H9 (cell line): Measurements from ENCODE around the gene SPAG4. TPM values are rescaled to one million over a fixed set of nuclear protein-coding genes. Genes with fewer than 3 reads are reported as not detected.
A peak's percentile ranks its signal among the peaks of the same experiment; 100 is the strongest.

ENCODE experiments used
- DNase-seq: peaks from one replicate; pipeline ENCODE4 v3.0.0-alpha.2; 2017
- H2AFZ ChIP-seq: one replicate; pipeline ENCODE4 v1.6.1; 2013; ENCODE audit warnings: mild to moderate bottlenecking, low read length, control low read depth, moderate library complexity
- H2AK5ac ChIP-seq: 2 replicates; pipeline ENCODE4 v1.6.1; 2013; ENCODE audit warnings: low read length, control low read depth, mixed read lengths; ENCODE audit not compliant: insufficient read length
- H2BK120ac ChIP-seq: one replicate; pipeline ENCODE4 v1.6.1; 2013; ENCODE audit warnings: low read depth, mild to moderate bottlenecking, low read length, control low read depth, inconsistent platforms; ENCODE audit not compliant: poor library complexity, severe bottlenecking
- H2BK12ac ChIP-seq: 2 replicates; pipeline ENCODE4 v1.6.1; 2013; ENCODE audit warnings: low read length, control low read depth, mixed read lengths, low read depth; ENCODE audit not compliant: insufficient read length
- H2BK15ac ChIP-seq: 2 replicates; pipeline ENCODE4 v1.6.1; 2013; ENCODE audit warnings: low read depth, low read length, control low read depth
- H2BK20ac ChIP-seq: one replicate; pipeline ENCODE4 v1.6.1; 2013; ENCODE audit warnings: low read depth, mild to moderate bottlenecking, low read length, control low read depth, inconsistent platforms; ENCODE audit not compliant: poor library complexity, severe bottlenecking
- H2BK5ac ChIP-seq: 2 replicates; pipeline ENCODE4 v1.6.1; 2013; ENCODE audit warnings: low read length, control low read depth, mixed read lengths; ENCODE audit not compliant: insufficient read length
- H3K14ac ChIP-seq: 2 replicates; pipeline ENCODE4 v1.6.1; 2013; ENCODE audit warnings: low read length, control low read depth; ENCODE audit not compliant: insufficient read depth
- H3K18ac ChIP-seq: 2 replicates; pipeline ENCODE4 v1.6.1; 2013; ENCODE audit warnings: low read depth, mild to moderate bottlenecking, mixed read lengths, low read length, control low read depth; ENCODE audit not compliant: insufficient read length
- H3K23ac ChIP-seq: 2 replicates; pipeline ENCODE4 v1.6.1; 2013; ENCODE audit warnings: low read length, control low read depth, mixed read lengths, low read depth; ENCODE audit not compliant: insufficient read length
- H3K23me2 ChIP-seq: 2 replicates; pipeline ENCODE4 v1.6.1; 2013; ENCODE audit warnings: low read depth, mild to moderate bottlenecking, mixed read lengths, low read length, control low read depth; ENCODE audit not compliant: insufficient read length, poor library complexity, severe bottlenecking
- H3K27ac ChIP-seq: 2 replicates; pipeline ENCODE4 v1.5.1; 2013; ENCODE audit warnings: low read length, control low read depth, mixed read lengths, low read depth; ENCODE audit not compliant: insufficient read length
- H3K27me3 ChIP-seq: 2 replicates; pipeline ENCODE4 v1.6.1; 2013; ENCODE audit warnings: low read length, control low read depth, inconsistent platforms; ENCODE audit not compliant: insufficient read depth
- H3K4ac ChIP-seq: 2 replicates; pipeline ENCODE4 v1.6.1; 2013; ENCODE audit warnings: low read depth, mild to moderate bottlenecking, control low read depth, inconsistent platforms, low read length, moderate library complexity
- H3K4me1 ChIP-seq: 2 replicates; pipeline ENCODE4 v1.6.1; 2013; ENCODE audit warnings: low read length, control low read depth, inconsistent platforms; ENCODE audit not compliant: insufficient read depth
- H3K4me2 ChIP-seq: 2 replicates; pipeline ENCODE4 v1.6.1; 2013; ENCODE audit warnings: low read length, control low read depth, mixed read lengths; ENCODE audit not compliant: insufficient read length, insufficient read depth
- H3K56ac ChIP-seq: 2 replicates; pipeline ENCODE4 v1.6.1; 2013; ENCODE audit warnings: low read depth, mild to moderate bottlenecking, mixed read lengths, low read length, control low read depth; ENCODE audit not compliant: insufficient read length
- H3K79me1 ChIP-seq: 2 replicates; pipeline ENCODE4 v1.6.1; 2013; ENCODE audit warnings: low read depth, mild to moderate bottlenecking, moderate library complexity, low read length, control low read depth, inconsistent platforms; ENCODE audit not compliant: insufficient read depth, poor library complexity, severe bottlenecking
- H3K79me2 ChIP-seq: 2 replicates; pipeline ENCODE4 v1.6.1; 2013; ENCODE audit warnings: low read length, control low read depth, inconsistent platforms; ENCODE audit not compliant: insufficient read depth
- H3K9ac ChIP-seq: 2 replicates; pipeline ENCODE4 v1.6.1; 2013; ENCODE audit warnings: low read length, control low read depth, mixed read lengths; ENCODE audit not compliant: insufficient read length; ENCODE audit errors: extremely low read depth
- H3K9me3 ChIP-seq: one replicate; pipeline ENCODE4 v1.6.1; 2013; ENCODE audit warnings: low read depth, low read length, inconsistent platforms; ENCODE audit not compliant: control insufficient read depth
- H3T11ph ChIP-seq: one replicate; pipeline ENCODE4 v1.6.1; 2013; ENCODE audit warnings: mild to moderate bottlenecking, low read length, control low read depth, inconsistent platforms
- H4K20me1 ChIP-seq: one replicate; pipeline ENCODE4 v1.6.1; 2013; ENCODE audit not compliant: control insufficient read depth, insufficient read length, insufficient read depth
- H4K5ac ChIP-seq: 2 replicates; pipeline ENCODE4 v1.6.1; 2013; ENCODE audit warnings: low read depth, mild to moderate bottlenecking, mixed read lengths, low read length, control low read depth; ENCODE audit not compliant: insufficient read length
- H4K8ac ChIP-seq: replicated peaks from 2 replicates; pipeline ENCODE4 v1.6.1; 2013; ENCODE audit warnings: low read length, control low read depth, mixed read lengths, low read depth; ENCODE audit not compliant: insufficient read length
- H4K91ac ChIP-seq: 2 replicates; pipeline ENCODE4 v1.6.1; 2013; ENCODE audit warnings: low read depth, mild to moderate bottlenecking, moderate library complexity, mixed read lengths, low read length, control low read depth; ENCODE audit not compliant: insufficient read length
- H3K27ac Mint-ChIP-seq, 3 experiments: 2 replicates in 2 of 3; 3 replicates in 1 of 3; pipeline ENCODE4 v1.8.0; 2020 to 2021; ENCODE audit warnings: mixed read lengths in 3 of 3, mild to moderate bottlenecking in 1 of 3, moderate library complexity in 1 of 3
- H3K27me3 Mint-ChIP-seq: 2 replicates; pipeline ENCODE4 v1.8.0; 2021; ENCODE audit warnings: low read depth, mild to moderate bottlenecking, moderate library complexity, mixed read lengths
- H3K36me3 Mint-ChIP-seq, 3 experiments: 2 replicates in 2 of 3; 3 replicates in 1 of 3; pipeline ENCODE4 v1.8.0; 2020 to 2021; ENCODE audit warnings: low read depth in 3 of 3, mixed read lengths in 3 of 3; ENCODE audit not compliant: insufficient read depth in 1 of 3
- H3K4me1 Mint-ChIP-seq, 2 experiments: 2 replicates each; pipeline ENCODE4 v1.8.0; 2020; ENCODE audit warnings: mixed read lengths in 2 of 2
- H3K4me3 Mint-ChIP-seq, 2 experiments: 2 replicates in 1 of 2; 3 replicates in 1 of 2; pipeline ENCODE4 v1.8.0; 2020 to 2021; ENCODE audit warnings: mild to moderate bottlenecking in 2 of 2, mixed read lengths in 2 of 2, moderate library complexity in 1 of 2
- H3K9me3 Mint-ChIP-seq, 2 experiments: 2 replicates in 1 of 2; 3 replicates in 1 of 2; pipeline ENCODE4 v1.8.0; 2020; ENCODE audit warnings: mild to moderate bottlenecking in 2 of 2, mixed read lengths in 2 of 2, moderate library complexity in 1 of 2
- CTCF ChIP-seq: fragments of 200-600 bp; sonication (generic); conservative IDR thresholded peaks from 3 replicates; pipeline ENCODE4 v1.8.0; 2021; ENCODE audit warnings: antibody characterized with exemption, mild to moderate bottlenecking
- WGBS: extraction: QIAGEN DNeasy Blood & Tissue Kit; methylation state at CpG from one replicate; pipeline ENCODE4 v1.1.7; 2013; ENCODE audit warnings: missing lambda C conversion rate, low lambda C conversion rate, mixed read lengths; ENCODE audit not compliant: insufficient read length; ENCODE audit errors: extremely low coverage; 5-methylcytosine and 5-hydroxymethylcytosine counted together
- total RNA-seq: library from RNA; stranded (reverse); gene quantifications from 2 replicates; pipeline ENCODE4 v1.2.1, GENCODE V29; 2021

SPAG4 gene
- total RNA-seq, 1 experiment from 2014 or later = 4.9 TPM

- Mint-ChIP-seq H3K4me3 (no peak overlapping the region), H3K9me3 (no peaks in the 10 kb centered on the region), H3K36me3 (no peaks in the 10 kb centered on the region; a peak in 1 of 7 replicates), H3K4me1 (peaks cover 47 to 56% of the 10 kb centered on the region in 2 experiments), H3K27ac (peak overlapping the region in 1 of 3 experiments; percentile 84; a peak in 1 of 7 replicates), H3K27me3 (no peaks in the 10 kb centered on the region; the same call in 1 of the 2 replicates)
- H3K23me2 ChIP-seq = no peaks in the 10 kb centered on the region
- no peak overlapping the region for H3K23ac ChIP-seq
- no peak overlapping the region for H3T11ph ChIP-seq
- no peak overlapping the region for H3K4ac ChIP-seq
- H2BK12ac ChIP-seq = no peak overlapping the region
- WGBS = no CpG with 5 or more reads among the region's 4 CpGs
- no peak for TF ChIP-seq CTCF
- no peak for DNase-seq
- no peak overlapping the region for H2BK5ac ChIP-seq
- H3K79me2 ChIP-seq = peaks cover 11% of the 10 kb centered on the region; the same call in 1 of the 2 replicates
- peaks cover 6% of the 10 kb centered on the region for H3K79me1 ChIP-seq
- H3K4me1 ChIP-seq = peaks cover 1% of the 10 kb centered on the region; the same call in 1 of the 2 replicates
- H3K27me3 ChIP-seq = no peaks in the 10 kb centered on the region
- H2AFZ ChIP-seq = no peak overlapping the region
- H4K20me1 ChIP-seq = no peaks in the 10 kb centered on the region
- H3K9me3 ChIP-seq = no peaks in the 10 kb centered on the region
- no peak overlapping the region for H3K27ac ChIP-seq
- no peak overlapping the region for H4K8ac ChIP-seq
- H2BK15ac ChIP-seq = no peak overlapping the region
- no peak overlapping the region for H3K14ac ChIP-seq
- no peak overlapping the region for H3K9ac ChIP-seq
- no peak overlapping the region for H4K91ac ChIP-seq
- H3K4me2 ChIP-seq = no peak overlapping the region
- no peak overlapping the region for H2AK5ac ChIP-seq
- H2BK120ac ChIP-seq = no peak overlapping the region
- H3K18ac ChIP-seq = no peak overlapping the region
- no peak overlapping the region for H3K56ac ChIP-seq
- H2BK20ac ChIP-seq = no peak overlapping the region
- H4K5ac ChIP-seq = no peak overlapping the region
These were observed 26.1 kb downstream of the SPAG4 start for GRCh38 chr20:35641743-35642142.
